ENCODE results near the gene ATXN10.
"Not testable (repeated sequence)": the region's sequence is repeated elsewhere in the genome, so short reads cannot be mapped to it uniquely, and the experiment has no call there.

ATXN10 gene

GRCh38 chr22:45657701-45658100, 13.9 kb upstream of the ATXN10 start:
- TF ChIP-seq EZH2phosphoT487 (IDR thresholded peaks at IDR 0.05; ENCODE audit: borderline replicate concordance, low read length) (no peak), CTCF (IDR thresholded peaks at IDR 0.05; ENCODE audit: low read depth, low read length, poor library complexity, severe bottlenecking) (no peak)
- Histone ChIP-seq H3K4me2 (ENCODE audit: low read length) (no peak overlapping the region), H3K79me2 (ENCODE audit: control insufficient read depth, low read length) (no peaks in the 10 kb centered on the region), H3K9me2 (replicated peaks; ENCODE audit: control insufficient read depth, low read length) (no peaks in the 10 kb centered on the region), H3K27ac (ENCODE audit: low read depth, low read length) (no peak overlapping the region), H3K4me3 (ENCODE audit: low read length) (no peak overlapping the region), H3K9me3 (ENCODE audit: control insufficient read depth, insufficient read depth, low read length) (no peaks in the 10 kb centered on the region), H4K20me1 (ENCODE audit: control insufficient read depth, insufficient read depth, low read depth, low read length) (no peaks in the 10 kb centered on the region), H3K4me1 (ENCODE audit: control insufficient read depth, low read length) (peaks cover 17% of the 10 kb centered on the region), H3K27me3 (ENCODE audit: control insufficient read depth, low read length) (no peaks in the 10 kb centered on the region), H3F3A (ENCODE audit: control insufficient read depth, insufficient read depth) (0 out of 2 replicates have a peak, but pooled peaks cover 4% of the 10 kb centered on the region), H3K36me3 (ENCODE audit: control insufficient read depth, low read length) (no peaks in the 10 kb centered on the region)

- Histone ChIP-seq H3K27me3 (ENCODE audit: control insufficient read depth, low read length) (no peaks in the 10 kb centered on the region), H4K20me1 (ENCODE audit: control insufficient read depth, insufficient read depth, low read depth, low read length) (no peaks in the 10 kb centered on the region), H3K4me1 (ENCODE audit: control insufficient read depth, low read length) (peaks cover 37% of the 10 kb centered on the region), H3K9me3 (ENCODE audit: control insufficient read depth, insufficient read depth, low read length) (no peaks in the 10 kb centered on the region), H3K27ac (ENCODE audit: low read depth, low read length) (no peak overlapping the region), H3K79me2 (ENCODE audit: control insufficient read depth, low read length) (no peaks in the 10 kb centered on the region), H3K9me2 (replicated peaks; ENCODE audit: control insufficient read depth, low read length) (no peaks in the 10 kb centered on the region), H3K4me3 (ENCODE audit: low read length) (no peak overlapping the region), H3K4me2 (ENCODE audit: low read length) (no peak overlapping the region), H3K36me3 (ENCODE audit: control insufficient read depth, low read length) (no peaks in the 10 kb centered on the region), H3F3A (ENCODE audit: control insufficient read depth, insufficient read depth) (0 out of 2 replicates have a peak, but pooled peaks cover 6% of the 10 kb centered on the region)
- no peak for TF ChIP-seq EZH2phosphoT487 (IDR thresholded peaks at IDR 0.05; ENCODE audit: borderline replicate concordance, low read length)
- TF ChIP-seq CTCF (IDR thresholded peaks at IDR 0.05; ENCODE audit: low read depth, low read length, poor library complexity, severe bottlenecking) = no peak
Measured at GRCh38 chr22:45664136-45664646, 7.4 kb upstream of the ATXN10 start.

- H3K4me1 ChIP-seq (ENCODE audit: control insufficient read depth, low read length) = peaks cover 29% of the 10 kb centered on the region
- H3K4me3 ChIP-seq (ENCODE audit: low read length) = no peak overlapping the region
- peaks cover 16% of the 10 kb centered on the region for H3K79me2 ChIP-seq (ENCODE audit: control insufficient read depth, low read length)
- no peaks in the 10 kb centered on the region for H3K27me3 ChIP-seq (ENCODE audit: control insufficient read depth, low read length)
- H3F3A ChIP-seq (ENCODE audit: control insufficient read depth, insufficient read depth) = peaks cover 8% of the 10 kb centered on the region
- no peaks in the 10 kb centered on the region for H4K20me1 ChIP-seq (ENCODE audit: control insufficient read depth, insufficient read depth, low read depth, low read length)
- H3K9me3 ChIP-seq (ENCODE audit: control insufficient read depth, insufficient read depth, low read length) = no peaks in the 10 kb centered on the region
- no peak overlapping the region for H3K4me2 ChIP-seq (ENCODE audit: low read length)
- H3K9me2 ChIP-seq (replicated peaks; ENCODE audit: control insufficient read depth, low read length) = no peaks in the 10 kb centered on the region
- no peak overlapping the region for H3K27ac ChIP-seq (ENCODE audit: low read depth, low read length)
- H3K36me3 ChIP-seq (ENCODE audit: control insufficient read depth, low read length) = peaks cover 4% of the 10 kb centered on the region
- TF ChIP-seq CTCF (IDR thresholded peaks at IDR 0.05; ENCODE audit: low read depth, low read length, poor library complexity, severe bottlenecking) (no peak), EZH2phosphoT487 (IDR thresholded peaks at IDR 0.05; ENCODE audit: borderline replicate concordance, low read length) (no peak)
Measured at GRCh38 chr22:45667486-45667885, 4.1 kb upstream of the ATXN10 start.

GRCh38 chr22:45670363-45670762, 1.3 kb upstream of the ATXN10 start:
- Histone ChIP-seq H4K20me1 (ENCODE audit: control insufficient read depth, insufficient read depth, low read depth, low read length) (peaks cover 14% of the 10 kb centered on the region; the same call in 1 of the 2 replicates), H3K4me2 (ENCODE audit: low read length) (peak overlapping the region; percentile 80; the same call in 1 of the 2 replicates), H3K36me3 (ENCODE audit: control insufficient read depth, low read length) (peaks cover 18% of the 10 kb centered on the region), H3K79me2 (ENCODE audit: control insufficient read depth, low read length) (peaks cover 45% of the 10 kb centered on the region), H3K4me1 (ENCODE audit: control insufficient read depth, low read length) (peaks cover 44% of the 10 kb centered on the region)
- H3F3A ChIP-seq (ENCODE audit: control insufficient read depth, insufficient read depth); H3K9me3 ChIP-seq (ENCODE audit: control insufficient read depth, insufficient read depth, low read length); H3K4me3 ChIP-seq (ENCODE audit: low read length); H3K27me3 ChIP-seq (ENCODE audit: control insufficient read depth, low read length); H3K27ac ChIP-seq (ENCODE audit: low read depth, low read length); H3K9me2 ChIP-seq (replicated peaks; ENCODE audit: control insufficient read depth, low read length): not testable (repeated sequence)

Measured in DOHH2 (cell line).